Right kidney (tissue), 1 donor: Measurements from ENCODE around the gene HOXA10.

Source experiments
- DNase-seq: peaks from one replicate; pipeline ENCODE4 v3.0.0-alpha.2; 2016

Gene HOXA10

DNA sequence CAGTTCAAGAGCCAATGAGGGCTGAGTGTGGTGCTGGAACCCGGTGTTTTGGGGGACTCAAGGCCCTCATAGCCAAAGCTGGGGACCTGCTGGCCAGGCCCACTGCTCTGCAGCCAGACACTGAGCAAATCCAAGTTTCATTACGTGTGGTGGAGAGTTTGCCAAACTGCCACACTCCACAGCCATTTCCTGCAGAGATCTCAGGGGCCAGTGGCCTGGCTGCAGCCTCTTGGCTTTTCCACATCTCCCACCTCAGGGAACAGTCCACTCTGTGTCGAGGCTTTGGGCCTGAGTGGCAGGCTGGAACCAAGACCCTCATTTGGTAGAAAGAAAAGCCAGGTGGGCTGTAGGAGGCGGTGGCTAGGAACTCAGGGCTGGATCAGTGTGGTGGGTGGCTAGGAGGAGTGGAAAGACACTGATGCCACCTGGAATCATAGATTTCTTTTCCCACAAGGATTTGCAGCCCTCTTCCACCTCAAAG, 7.7 kb upstream of the HOXA10 start:
- no peak for DNase-seq

DNA sequence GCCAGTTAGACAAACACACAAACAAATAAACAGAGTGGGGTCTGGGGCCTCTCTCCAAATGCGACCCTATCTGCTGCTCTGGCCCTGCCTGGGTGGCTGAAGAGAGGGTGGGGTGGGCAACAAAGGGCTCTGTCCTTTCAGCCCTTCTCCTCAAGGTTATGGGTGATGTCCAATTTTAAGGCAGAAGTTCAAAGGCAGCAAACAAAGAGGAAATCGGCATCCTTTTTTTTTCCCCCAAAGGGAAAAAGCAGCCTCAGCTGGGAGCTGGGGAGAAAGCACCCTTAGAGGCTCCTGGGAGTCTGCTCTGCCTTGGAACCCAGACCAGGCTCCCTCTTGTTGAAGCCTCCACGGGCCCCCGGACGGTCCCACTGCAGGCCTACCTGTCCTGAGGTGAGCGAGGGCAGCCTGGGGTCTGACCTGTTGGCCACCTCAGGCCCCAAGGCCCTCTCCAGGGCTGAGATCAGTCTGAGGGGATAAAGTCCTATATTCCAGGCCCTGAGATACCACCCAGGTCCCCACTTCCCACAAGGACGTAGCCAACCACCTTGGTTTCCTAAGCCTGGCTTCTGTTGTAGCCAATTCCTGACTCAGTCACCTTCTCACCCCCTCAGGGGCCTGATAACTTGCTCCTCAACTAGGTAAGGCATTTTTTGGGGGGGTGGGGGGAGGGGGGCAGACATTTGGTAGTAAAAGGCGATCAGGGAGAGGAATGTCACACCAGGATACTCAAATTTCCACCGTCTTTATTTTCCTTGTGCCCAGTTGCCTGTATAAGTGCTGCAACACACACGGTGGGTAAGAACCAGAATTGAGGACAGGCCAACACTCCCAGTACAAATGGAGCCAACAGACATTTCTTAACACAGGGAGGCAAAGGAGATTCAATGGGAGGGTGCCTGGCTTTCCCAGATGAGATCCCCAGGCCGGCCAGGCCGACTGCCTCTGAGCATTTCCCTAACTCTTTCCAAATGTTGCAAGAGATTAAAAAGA, 6.6 kb upstream of the HOXA10 start:
- peak; percentile 77 for DNase-seq

DNA sequence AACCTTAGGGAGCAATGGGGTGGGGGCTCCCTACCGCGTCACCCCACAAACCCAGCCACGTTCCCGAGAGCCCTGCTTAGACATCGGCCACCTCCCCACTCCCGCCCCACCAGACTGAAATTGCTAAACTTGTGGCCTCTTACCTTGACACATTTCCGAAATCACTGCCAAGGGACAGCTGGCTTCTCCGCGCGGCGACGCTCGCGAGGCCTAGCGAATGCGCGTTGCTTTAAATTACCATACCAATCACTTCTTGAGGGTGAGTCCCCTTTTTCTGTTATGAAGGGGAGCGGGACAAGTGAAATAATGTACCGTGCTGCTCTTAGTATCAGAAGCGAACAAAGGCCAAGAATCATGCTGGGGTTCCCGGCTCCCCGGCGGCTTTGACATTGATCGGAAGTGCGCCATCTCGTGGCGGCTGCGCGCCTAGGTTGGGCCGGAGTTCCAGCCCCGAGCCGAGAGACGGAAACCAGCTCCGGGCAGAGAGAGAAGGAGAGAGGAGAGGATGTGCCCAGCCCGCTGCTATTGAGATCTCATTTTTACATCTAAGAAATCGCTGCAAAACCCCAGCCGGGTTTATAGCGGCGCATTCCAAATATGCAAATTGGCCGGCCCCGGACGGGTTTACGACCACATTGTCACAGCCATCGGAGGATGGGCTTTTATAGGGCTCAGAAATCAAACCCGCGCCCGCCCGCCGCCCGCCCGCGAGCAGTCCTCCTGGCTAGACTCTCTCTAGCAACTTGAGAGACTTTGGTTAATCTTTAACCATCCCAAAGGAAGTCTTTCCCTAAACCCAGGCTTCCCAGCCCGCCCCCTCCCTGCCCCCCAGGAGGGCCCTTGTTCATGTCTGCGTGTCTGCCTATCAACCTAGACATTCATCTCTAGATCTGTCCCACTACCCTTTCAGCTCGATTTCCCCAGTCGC, 5.6 kb upstream of the HOXA10 start:
- DNase-seq: peak; percentile 95

DNA sequence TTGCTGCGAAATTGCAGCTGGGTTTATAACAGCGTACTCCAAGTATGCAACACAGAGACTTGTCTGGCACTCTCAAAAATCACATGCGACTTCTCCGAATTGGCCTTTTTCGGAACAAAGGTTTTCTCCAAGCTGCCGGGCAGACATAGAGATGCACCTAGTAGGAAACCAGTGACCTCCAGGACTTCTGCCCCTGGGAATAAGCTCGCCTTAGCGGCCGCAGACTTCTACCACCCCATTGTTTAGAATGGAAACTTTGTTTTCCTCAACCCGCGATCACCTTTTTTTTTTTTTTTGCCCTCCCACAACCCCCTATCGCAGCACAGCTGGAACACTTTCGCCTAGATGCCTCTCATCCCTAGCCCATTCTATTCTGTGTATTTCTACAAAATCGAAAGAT, 4.9 kb upstream of the HOXA10 start:
- DNase-seq: no peak

DNA sequence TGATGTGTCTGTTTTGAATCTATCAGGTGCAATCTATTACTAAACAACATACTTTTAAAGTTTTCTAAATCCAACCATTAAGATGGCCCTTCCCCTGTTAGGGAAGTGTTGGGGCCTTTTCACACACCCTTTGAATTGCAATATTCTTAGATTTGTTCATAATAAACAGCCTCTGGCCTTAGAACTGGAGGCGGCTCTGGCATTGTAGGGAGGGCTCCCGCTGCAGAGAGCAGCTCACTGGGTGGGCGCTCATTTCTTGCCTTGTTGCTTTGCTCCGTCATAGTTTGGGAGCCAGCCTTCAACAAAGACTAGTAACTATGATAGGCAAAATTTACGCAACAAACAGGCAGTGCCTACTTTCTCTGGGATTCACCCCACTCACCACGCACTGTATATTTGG, 4.2 kb upstream of the HOXA10 start:
- DNase-seq: no peak

DNA sequence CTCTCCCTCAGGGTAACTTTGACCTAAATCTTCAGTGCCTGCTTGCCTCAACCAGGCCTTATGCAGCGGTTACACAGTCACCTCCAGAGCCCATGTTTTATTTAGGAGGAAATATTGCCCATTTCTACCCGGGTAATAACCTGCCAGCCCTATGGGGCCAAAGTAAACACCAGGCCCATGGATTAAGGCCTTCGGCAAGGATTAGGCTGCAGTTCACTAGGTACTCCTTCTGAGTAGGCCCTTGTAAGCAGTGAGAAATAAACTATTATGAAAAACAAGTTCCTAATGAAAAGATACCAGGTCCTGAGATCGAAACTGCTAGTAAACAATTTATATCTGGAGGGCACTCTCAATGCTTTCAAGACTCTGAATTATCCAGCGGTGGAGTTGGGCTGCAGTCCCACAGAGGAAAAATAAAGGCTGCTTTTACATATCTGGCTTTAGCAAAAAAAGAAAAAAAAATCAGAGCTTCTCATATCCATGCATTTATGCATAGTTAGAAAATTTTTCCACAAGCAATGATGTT, 3.7 kb upstream of the HOXA10 start:
- no peak for DNase-seq

DNA sequence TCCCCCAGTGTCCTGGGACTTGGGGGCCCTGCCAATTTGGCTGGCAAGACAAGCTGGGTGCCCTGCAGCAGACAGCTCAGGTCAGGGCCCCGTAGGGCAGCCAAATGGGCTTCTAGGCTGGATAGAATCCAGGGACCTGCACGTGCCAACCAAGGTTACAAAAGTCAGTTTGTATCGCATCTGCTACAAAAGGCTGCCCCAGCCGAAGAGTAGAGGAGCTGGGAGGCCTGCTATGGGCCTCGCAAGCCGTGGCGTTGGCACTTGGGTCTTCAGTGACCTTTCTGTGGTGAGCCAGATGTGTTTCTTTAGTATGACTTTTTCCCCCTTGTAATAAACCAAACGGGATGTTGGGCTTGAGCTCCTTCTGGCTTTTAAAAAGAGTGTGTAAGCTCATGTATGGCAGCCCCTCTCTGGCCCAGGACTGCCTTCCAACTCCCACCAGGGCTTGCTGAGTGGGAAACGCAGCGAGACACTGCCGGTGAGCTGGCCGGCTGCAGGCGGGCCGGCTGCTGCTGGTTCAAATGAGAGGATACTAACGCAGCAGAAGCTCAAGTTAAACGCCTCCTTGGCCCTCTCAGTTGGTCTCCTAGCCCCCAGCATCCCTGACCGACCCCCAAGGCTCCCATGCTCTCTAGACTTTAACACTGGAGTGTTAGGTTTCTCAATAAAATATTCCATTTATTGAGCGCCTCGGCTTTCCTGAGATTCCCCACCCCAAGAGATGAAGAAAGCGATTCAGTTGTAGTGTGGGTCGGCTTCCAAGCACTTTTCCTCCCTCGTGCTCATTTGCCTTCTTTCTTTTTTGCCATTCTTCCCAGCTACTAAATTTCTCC, 3.1 kb upstream of the HOXA10 start:
- peak; percentile 79 for DNase-seq

DNA sequence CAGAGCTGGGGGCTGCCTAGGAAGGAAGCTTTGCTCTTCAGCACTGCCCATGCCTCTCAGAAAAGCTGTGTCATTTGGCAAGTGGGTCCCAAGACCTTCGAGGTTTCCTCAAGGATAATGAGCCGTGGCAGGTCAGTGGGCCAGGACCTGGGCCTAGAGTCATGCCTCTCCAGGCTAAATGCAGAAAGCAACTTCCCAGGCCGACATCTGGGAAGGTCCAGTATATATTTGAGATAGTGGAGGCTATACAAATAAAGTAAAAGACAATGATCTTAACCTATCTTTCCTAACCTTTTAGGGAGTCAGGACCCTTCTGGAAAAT, 2.4 kb upstream of the HOXA10 start:
- DNase-seq: no peak

DNA sequence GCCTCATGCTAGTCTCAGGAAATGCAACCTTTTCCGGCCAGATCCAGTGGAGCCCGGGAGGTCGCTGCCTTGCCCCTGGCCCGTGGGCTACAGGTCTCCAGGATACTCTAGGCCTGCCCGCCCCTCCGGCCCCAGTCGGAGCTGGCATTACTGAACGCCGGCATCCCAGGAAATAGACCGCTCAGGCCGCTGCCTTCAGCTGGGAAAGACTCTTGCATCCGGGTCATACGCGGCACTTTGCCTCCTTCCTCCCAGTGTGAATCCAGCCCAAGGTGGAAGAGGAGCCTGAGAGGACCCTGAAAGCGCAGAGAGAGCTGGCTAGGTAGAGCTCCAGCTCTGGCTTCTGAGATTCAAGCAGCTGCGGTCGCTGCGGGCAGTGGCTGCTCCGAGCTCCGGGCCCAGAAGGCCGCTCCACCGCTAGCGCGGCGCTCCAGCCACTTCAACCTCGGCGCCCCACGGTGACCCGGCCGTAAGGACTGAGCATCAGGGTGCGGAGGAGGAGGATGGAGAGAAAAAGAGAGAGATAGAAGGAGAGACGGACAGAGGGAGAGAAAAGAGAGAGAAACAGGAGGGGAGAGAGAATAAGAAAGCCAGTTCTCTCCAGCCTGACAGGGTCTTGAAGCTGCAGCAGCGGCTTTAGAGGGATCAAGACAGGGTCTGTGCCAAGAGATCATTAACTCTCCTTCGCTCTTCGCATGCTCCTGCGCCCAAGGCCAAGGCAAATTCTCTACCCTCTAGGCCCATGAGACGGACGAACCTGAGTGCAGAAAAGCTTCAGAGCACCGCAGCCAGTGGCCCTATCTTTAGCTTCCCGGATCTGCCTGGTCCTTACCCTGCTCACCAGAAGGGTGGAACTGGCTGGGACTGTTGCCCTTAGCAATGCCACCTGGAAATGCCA, 1.8 kb upstream of the HOXA10 start:
- DNase-seq: peak; percentile 75

DNA sequence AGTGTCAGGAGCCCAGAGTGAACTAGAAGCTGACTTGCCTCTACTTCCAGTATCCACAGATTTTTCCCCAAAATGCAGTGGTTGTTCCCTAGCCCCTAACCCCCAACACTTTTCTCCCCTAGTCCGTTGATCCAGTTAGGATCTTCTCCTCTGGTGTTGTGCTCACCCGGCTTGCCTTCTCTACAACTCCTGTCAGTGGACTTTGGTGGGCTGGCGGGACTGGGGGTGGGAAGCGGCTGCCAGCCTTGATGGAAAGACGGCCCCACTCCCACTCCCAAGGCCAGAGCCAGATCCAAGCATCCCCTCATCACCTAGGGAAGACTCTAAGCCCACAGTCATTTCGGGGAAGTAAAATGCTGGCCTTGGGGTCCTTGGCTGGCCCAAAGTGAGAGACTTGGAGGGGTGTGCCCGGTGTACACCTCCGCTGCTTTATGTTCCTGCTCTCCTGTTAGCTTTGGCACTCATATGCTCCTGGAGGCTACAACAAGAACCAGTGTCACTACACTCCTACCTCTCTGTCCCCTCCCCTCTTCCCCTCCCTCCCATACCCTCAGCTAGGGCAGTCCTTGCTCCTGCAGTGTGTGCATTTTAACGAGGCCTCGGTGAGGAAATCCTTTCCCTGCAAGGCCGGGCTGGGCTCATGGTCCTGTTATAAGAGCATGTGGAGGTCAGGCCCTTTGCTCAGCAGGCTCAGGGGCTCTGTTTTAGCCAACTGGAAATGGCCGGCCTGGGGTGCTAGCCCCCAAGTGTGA, 930 bp upstream of the HOXA10 start:
- DNase-seq: no peak

DNA sequence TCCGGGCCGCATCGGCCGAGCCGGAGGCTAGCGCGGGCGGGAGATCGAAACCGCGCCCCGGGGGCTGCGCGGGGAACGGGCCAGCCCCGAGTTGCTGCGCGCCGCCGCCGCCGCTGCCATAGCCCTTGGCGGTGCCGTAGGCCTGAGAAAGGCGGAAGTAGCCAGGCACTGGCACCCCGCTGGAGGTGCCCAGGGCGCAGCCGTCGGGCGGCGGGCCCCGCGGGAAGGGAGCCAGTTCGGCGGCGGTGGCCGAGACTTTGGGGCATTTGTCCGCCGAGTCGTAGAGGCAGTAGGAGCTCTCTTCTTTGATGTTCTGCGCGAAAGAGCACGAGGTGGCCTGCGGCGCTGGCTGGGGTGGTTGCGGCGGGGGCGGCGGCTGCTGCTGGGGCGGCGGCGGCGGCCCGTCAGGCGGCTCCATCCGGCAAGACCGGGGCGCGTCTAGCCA, 587 bp downstream of the HOXA10 start:
- DNase-seq: peak; percentile 75

DNA sequence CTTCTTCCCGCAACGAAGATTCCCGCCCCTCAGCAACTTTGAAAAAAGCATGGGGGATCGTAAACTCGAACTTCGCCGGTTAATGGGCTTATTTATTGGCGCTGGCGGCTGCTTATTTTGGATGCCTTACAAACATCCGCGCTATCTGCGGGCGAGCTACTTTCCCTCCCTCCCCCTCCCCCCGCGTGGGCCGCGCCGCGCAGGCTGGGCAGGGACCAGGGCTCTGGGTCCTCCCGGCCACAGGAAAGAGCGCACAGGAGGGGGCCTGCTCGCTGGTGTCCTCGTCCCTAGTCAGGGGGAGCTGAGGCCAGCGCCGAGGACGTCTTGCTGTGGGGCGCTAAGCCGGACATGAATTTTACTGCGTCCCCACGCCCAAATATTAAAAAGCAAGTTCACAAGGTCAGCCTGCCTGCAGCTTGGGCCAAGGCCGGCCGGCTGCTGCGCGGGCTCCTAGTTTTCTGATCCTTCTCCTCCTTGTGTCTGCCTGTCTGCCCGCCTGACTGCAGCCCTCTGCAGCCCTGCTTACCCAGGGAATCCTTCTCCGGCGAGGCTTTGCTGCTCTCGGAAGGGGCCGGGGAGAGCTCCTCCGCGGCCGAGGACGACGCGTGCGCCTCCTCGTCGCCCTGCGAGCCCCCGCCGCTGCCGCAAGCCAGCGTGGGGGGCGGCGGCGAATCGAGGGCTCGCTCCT, 1.2 kb downstream of the HOXA10 start:
- DNase-seq: no peak

DNA sequence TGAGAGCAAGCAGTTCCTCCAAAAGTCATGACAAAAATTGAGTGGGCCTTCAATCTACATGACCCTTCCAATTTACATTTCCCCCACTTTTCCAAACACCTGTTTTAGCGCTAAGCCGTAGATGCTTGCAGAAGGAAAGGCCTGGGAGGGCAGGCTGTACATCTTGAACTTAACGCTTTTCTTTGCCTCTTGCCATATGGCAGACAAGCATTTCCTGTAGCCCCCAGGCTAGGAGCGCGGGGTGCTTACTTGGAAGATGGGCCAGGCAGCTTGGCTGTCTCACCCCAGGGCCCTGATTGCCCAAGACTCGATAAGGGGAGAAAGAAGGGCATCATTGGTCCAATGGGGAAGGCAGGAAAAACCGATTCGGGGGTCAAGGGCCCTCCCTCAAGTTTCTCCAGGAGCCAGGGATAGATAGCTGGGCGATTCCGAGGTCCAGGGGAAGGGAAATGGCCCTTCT, 1.8 kb downstream of the HOXA10 start:
- DNase-seq: peak; percentile 74

DNA sequence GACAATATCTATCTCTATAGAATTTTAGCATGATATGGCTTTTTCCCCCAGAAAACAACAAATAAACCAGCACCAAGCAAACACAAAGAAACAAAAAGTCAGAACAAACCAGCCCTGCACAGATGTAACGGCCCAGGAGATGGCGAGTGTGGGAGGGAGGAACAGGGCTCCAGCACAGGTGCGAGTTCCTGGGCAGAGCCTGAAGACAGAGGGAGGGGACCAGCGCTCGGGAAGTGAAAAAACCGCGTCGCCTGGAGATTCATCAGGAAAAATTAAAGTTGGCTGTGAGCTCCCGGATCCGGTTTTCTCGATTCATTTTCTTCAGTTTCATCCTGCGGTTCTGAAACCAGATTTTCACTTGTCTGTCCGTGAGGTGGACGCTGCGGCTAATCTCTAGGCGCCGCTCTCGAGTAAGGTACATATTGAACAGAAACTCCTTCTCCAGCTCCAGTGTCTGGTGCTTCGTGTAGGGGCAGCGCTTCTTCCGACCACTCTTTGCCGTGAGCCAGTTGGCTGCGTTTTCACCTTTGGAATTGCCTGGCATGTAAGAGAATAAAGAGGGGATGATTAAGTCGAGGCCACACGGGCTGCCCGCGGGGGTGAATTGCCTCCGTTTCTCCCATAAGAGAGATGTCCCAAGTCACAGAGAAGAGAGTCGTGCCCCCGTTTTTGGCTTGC, 2.3 kb downstream of the HOXA10 start:
- DNase-seq: peak; percentile 72

DNA sequence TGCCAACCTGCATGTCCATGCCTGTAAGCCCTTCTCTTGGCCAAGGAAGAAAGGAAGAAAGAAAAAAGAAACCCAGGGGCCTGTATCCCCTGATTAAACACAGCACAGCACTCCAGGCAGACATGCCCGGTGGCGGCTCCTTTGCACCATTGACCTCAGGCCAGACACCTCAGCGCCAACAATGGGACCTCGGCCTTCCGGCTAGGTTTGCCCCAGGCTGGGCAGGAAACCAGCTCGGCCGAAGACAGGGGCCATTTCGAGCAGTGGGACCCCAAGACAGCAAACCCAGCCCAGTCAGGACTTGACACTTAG, 2.8 kb downstream of the HOXA10 start:
- no peak for DNase-seq

DNA sequence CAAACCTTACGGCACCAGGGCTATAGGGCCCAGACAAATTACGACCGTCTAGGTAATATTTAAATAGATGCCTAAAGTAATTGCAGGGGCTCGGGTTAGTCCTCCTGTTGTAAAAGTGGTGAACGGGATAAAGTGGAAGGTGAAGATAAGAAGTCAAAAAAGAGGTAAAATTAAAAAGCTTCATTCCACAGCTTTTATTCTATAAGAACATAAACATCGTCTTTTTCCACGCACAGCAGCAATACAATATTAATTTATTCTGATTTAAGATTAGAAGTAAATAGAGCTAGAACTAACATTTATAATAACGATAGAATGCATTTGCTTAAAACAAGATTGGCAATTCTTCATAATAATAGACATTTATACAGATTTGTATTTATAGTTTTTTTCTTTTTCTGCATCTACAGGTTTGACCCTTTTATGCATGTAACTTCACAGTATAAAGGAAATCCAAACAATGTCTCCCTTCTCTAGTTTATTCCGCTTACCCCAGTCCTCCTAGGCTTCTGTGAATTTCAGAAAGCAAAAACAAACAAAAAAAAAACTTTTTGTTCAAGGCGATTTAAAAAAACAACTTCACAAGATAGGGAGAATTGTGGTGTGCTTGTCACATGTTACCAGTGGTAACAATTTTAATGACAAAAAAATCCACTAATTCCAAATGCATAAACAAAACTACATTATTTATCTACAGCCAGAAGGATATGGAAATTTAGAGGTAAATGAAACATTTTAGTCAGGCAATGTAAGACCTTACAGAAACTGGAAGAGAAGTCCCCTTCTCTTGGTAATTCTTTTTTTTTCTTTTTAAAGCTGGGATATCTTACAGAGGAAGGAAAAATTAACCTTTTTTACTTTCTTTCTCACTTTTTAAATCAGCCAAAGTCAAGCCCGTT, 3.4 kb downstream of the HOXA10 start:
- DNase-seq: no peak

DNA sequence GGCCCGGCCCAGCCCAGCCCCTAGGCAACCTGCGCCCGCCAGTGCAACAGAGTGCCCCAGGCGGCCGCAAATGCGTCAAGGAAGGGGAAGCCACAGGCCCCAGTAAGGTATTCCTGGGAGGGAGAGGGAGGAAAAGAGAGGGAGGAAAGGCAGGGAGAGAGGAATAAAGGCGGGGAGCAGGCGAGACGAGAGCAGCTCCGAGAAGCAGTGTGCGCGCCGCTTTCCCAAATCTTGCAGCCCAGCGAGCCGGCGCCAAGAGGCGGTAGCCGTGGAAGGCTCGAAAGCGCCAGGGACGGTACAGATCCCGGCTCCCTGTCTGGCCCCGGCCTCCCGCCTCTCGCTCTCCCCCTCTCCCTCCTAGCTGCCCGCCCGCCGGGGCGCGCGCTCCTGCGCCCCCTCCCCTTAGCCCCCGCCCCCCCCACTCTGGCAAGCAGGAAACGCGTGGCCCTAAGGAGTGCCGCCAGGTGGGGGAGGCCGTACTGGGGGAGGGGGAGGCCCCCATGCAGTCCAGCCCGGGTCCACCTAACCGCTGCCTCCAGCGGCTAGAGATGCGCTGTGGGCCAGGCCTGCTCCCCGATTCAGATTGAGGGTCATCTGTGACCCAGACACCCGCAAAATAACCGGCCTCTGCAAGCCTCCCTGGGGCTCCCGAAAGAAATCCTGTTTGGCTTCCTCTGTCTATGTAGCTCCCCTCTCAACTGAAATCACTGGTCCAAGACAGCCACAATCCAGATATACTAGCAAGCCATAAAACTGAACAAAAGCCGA, 4.3 kb downstream of the HOXA10 start:
- DNase-seq: peak; percentile 84
